Renal cortex interstitium (tissue), 11 donors: ENCODE data around the gene BCAS3. TPM values are rescaled to one million over a fixed set of nuclear protein-coding genes. Genes with fewer than 3 reads are reported as not detected.
"Not testable (repeated sequence)": the region's sequence is repeated elsewhere in the genome, so short reads cannot be mapped to it uniquely, and the experiment has no call there.

ENCODE experiments used
- DNase-seq, 11 donors: peaks; one replicate each; pipeline ENCODE4 v3.0.0-alpha.2; 2013; ENCODE audit warnings: low read depth in 9 of 11, low spot score in 4 of 11; ENCODE audit errors: extremely low read depth in 1 of 11
- polyA plus RNA-seq, 3 donors: library from polyadenylated mRNA; unstranded; fragments of 120-200 nt; gene quantifications; one replicate each; pipeline ENCODE4 v1.2.1, GENCODE V29; 2013; ENCODE audit not compliant: insufficient read length in 3 of 3

Gene BCAS3
- polyA plus RNA-seq, 3 donors: 27.0 to 30.9 (median 28.9) TPM

GRCh38 chr17:61005358-61005757, 327.7 kb downstream of the BCAS3 start:
- DNase-seq: no peak

GRCh38 chr17:61005958-61006357, 328.3 kb downstream of the BCAS3 start:
- DNase-seq: not testable (repeated sequence)

- peak in 1 of 11 donors; percentile 28 for DNase-seq
These were observed 330.3 kb downstream of the BCAS3 start for GRCh38 chr17:61007980-61008379.

- peak in 6 of 11 donors; percentile 24 to 48 (median 34) for DNase-seq
These were observed 332.0 kb downstream of the BCAS3 start for GRCh38 chr17:61009663-61010062.

- DNase-seq: no peak
These were observed 333.1 kb downstream of the BCAS3 start for GRCh38 chr17:61010661-61011170.

- no peak for DNase-seq
These were observed 333.6 kb downstream of the BCAS3 start for GRCh38 chr17:61011251-61011650.

- no peak for DNase-seq
These were observed 338.3 kb downstream of the BCAS3 start for GRCh38 chr17:61015966-61016365.

- no peak for DNase-seq
These were observed 339.8 kb downstream of the BCAS3 start for GRCh38 chr17:61017317-61018006.

GRCh38 chr17:61018938-61019337, 341.3 kb downstream of the BCAS3 start:
- DNase-seq: no peak

- no peak for DNase-seq
These were observed 346.3 kb downstream of the BCAS3 start for GRCh38 chr17:61023996-61024395.

- no peak for DNase-seq
These were observed 349.2 kb downstream of the BCAS3 start for GRCh38 chr17:61026818-61027217.

GRCh38 chr17:61029181-61029580, 351.5 kb downstream of the BCAS3 start:
- DNase-seq: no peak

- no peak for DNase-seq
These were observed 363.0 kb downstream of the BCAS3 start for GRCh38 chr17:61040666-61041065.

- DNase-seq: not testable (repeated sequence)
These were observed 364.7 kb downstream of the BCAS3 start for GRCh38 chr17:61042348-61042747.

- no peak for DNase-seq
These were observed 369.9 kb downstream of the BCAS3 start for GRCh38 chr17:61047515-61047914.

GRCh38 chr17:61048376-61049106, 370.9 kb downstream of the BCAS3 start:
- DNase-seq: no peak

GRCh38 chr17:61053469-61053868, 375.8 kb downstream of the BCAS3 start:
- DNase-seq: no peak

- DNase-seq: no peak
These were observed 376.8 kb downstream of the BCAS3 start for GRCh38 chr17:61054436-61054835.

- DNase-seq: no peak
These were observed 379.6 kb downstream of the BCAS3 start for GRCh38 chr17:61057257-61057656.

- no peak for DNase-seq
These were observed 380.4 kb downstream of the BCAS3 start for GRCh38 chr17:61058066-61058465.
